GM06990 (cell line): ENCODE data around the gene LDLRAD4.

Experiments used
- DNase-seq: peaks from one replicate; pipeline ENCODE4 v3.0.0-alpha.2; 2011; ENCODE audit not compliant: insufficient read length; ENCODE audit errors: extremely low read depth
- H3K27me3 ChIP-seq: replicated peaks from 2 replicates; pipeline ENCODE4 v1.6.0; 2011; ENCODE audit warnings: low read length; ENCODE audit not compliant: control insufficient read depth, insufficient read depth
- H3K36me3 ChIP-seq: 2 replicates; pipeline ENCODE4 v1.5.1; 2011; ENCODE audit warnings: low read length; ENCODE audit not compliant: control insufficient read depth, insufficient read depth
- H3K4me3 ChIP-seq: replicated peaks from 2 replicates; pipeline ENCODE4 v1.5.1; 2011; ENCODE audit warnings: low read depth, mild to moderate bottlenecking, control low read depth, low read length
- CTCF ChIP-seq: IDR thresholded peaks from 2 replicates; pipeline ENCODE4 v1.5.1; 2011; ENCODE audit warnings: low read length, control low read depth, mild to moderate bottlenecking, inconsistent platforms; ENCODE audit not compliant: insufficient read depth, poor library complexity, severe bottlenecking

The LDLRAD4 gene

GRCh38 chr18:13538630-13539029 is 320.1 kb downstream of the LDLRAD4 start:
- TF ChIP-seq CTCF: no peak
- H3K4me3 ChIP-seq: no peak overlapping the region
- H3K36me3 ChIP-seq: no peaks in the 10 kb centered on the region
- H3K27me3 ChIP-seq: peaks cover 1% of the 10 kb centered on the region
- DNase-seq: no peak

GRCh38 chr18:13539050-13539449 is 320.5 kb downstream of the LDLRAD4 start:
- Histone ChIP-seq H3K4me3 (no peak overlapping the region), H3K27me3 (no peaks in the 10 kb centered on the region; the same call in none of the 2 replicates), H3K36me3 (no peaks in the 10 kb centered on the region)
- DNase-seq: no peak
- TF ChIP-seq CTCF: no peak

- no peak for TF ChIP-seq CTCF
- Histone ChIP-seq H3K27me3 (no peaks in the 10 kb centered on the region; the same call in none of the 2 replicates), H3K4me3 (no peak overlapping the region), H3K36me3 (no peaks in the 10 kb centered on the region)
- DNase-seq: no peak
Measured at GRCh38 chr18:13539843-13540476, 321.4 kb downstream of the LDLRAD4 start.

GRCh38 chr18:13540477-13541182 is 322.1 kb downstream of the LDLRAD4 start:
- H3K4me3 ChIP-seq: no peak overlapping the region
- TF ChIP-seq CTCF: no peak
- DNase-seq: no peak
- H3K27me3 ChIP-seq: no peaks in the 10 kb centered on the region; the same call in none of the 2 replicates
- no peaks in the 10 kb centered on the region for H3K36me3 ChIP-seq

- Histone ChIP-seq H3K36me3 (no peaks in the 10 kb centered on the region), H3K4me3 (no peak overlapping the region), H3K27me3 (no peaks in the 10 kb centered on the region; the same call in none of the 2 replicates)
- TF ChIP-seq CTCF: no peak
- no peak for DNase-seq
Measured at GRCh38 chr18:13541621-13542519, 323.3 kb downstream of the LDLRAD4 start.
